NCI-H1105 treated with DMSO at 0.1 percent for 48 hours (cell line): ENCODE measurements around the gene UGT1A3.

ENCODE experiments used
- DNase-seq: peaks from one replicate; lab custom pipeline; 2025; lab: John Stamatoyannopoulos, UW

UGT1A3 gene

DNA sequence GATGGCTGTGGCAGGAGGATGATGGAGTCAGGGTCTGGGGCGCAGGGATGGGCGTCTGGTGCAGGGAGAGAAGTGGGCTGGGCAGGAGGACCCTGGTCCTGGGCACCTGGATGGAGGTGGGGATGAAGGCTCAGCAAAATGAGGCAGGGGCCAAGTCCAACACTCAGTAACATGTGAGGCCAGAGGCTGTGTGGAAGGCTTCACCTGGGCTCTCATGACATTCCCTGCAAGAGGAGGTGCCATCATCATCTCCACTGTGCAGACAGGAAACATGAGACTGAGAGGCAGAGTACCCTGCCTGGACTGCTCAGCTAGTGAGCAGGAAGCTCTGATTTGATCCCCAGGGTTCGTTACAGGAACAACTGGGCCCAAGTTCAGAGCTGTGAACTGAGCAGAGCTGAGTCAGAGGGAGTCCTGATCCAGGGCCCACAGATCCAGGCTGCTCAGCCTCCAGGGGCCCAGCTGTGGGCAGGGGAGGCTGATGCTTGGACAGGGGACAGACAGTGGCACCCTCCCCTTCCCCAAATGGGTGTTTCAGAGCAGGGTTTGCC, 88.6 kb downstream of the UGT1A3 start:
- DNase-seq: no peak

DNA sequence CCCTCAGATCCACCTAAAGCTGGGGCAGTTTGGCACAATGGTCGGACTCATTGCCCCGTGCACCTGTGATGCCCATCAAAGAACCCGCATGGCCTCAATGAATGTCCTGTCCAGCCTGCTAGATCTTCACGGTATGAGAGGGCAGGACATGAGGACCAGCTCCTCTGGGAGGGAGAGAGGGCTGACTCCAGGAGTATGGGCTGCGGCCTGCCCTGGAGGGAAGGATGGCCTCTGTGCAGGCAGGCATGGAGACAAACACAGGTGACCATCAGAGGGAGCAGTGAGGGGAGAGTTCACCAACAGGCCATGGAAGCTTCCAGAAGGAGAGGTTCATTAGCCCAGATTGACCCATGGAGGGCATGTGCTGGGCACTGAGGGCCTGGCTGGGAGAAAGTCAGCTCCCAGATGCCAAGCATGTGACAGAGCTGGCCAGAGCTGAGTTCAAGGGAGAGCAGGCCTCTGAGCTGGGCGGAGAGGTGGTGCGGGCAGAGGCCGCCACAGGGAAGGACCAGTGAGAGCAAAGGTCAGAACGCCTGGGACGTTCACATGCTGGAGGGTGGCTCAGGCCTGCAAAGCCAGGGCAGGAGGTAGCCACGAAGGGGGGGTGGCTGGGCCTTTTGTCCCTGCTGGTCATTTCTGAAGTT, 89.3 kb downstream of the UGT1A3 start:
- no peak for DNase-seq

DNA sequence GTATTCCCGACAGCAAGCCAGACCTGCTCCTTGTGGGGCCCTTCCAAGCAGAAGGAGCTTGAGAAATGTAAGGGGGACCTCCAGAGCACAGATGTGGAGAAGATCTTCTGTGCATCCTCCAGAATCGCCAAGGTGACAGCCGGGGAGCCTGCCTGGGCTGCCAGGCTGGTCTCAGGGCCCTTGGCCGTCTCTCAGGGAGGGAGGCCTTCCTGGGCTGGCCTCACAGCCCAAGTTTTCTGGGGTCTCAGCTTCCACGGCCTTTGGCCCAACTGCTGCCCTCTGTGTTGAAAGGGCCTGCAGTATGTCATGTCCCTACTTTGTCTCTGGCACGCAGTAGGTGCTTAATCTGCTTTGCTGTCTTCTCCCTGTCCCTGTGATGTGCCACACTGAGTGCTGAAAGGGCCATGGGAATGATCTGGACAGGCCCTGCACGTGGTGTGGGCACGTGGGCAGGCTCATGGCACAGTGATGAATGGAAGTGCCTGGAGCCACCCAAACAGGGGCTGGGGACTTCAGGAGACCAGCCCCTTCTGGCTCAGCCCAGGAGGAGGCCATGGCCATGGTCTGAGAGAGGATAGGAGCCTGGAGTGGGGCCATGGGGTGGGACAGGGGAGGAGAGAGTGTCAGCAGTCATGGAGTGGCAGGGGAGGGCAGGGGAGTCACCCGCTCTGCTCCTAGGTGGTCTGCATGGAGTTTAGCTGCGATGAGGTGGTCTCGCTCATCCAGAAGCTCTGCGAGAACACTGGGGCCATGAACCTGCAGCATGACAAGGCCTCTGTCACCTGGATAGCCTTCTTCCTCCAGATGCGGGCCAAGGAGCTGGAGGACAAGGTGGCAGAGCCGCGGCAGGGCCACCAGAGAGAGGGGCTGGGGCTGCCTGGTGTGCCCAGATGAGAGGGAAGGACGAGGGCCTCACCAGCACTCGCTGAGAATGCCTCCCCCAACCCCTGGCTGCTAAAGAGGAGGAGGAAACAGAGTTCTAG, 90.1 kb downstream of the UGT1A3 start:
- no peak for DNase-seq

DNA sequence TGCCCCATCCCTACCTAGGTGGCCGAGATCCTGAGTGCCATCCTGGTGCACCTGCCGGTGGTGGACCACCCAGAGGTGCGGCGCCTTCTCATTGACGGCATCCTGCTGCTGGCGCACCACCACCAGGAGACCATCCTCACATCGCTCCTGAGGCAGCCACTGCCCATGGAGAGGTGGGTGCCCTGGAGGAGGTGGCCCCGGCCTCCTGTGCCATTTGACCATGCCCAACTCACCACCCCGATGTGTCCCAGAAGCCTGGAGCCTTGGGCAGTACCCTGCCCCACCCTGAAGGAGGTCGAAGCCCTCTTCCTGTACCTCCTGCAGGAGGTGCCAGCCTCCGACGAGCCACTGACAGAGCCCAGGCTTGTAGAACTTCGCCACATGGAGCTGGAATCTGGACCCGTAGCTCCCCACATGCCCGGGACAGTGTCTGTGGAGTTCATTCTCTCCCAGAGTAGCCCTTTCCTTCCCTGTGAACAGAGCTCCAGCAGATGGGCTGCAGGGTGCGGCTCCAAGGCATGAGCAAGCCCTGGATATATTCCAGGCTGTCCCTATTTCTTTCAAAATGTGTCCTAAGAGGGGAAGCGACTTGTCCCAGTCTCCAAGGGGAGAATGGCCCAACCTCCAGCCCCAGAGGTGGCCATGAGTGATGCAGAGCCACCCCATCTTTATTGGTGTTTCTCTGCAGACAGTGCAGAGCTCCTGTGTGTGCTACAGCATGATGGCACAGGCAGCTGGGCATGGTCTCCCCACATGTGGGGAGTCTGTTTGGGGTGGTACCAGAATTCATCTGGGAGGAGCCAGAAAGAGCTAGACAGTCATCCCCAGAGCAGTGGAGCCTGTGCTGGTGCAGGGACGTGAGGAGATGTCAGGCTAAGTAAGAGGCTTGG, 91.3 kb downstream of the UGT1A3 start:
- DNase-seq: no peak

DNA sequence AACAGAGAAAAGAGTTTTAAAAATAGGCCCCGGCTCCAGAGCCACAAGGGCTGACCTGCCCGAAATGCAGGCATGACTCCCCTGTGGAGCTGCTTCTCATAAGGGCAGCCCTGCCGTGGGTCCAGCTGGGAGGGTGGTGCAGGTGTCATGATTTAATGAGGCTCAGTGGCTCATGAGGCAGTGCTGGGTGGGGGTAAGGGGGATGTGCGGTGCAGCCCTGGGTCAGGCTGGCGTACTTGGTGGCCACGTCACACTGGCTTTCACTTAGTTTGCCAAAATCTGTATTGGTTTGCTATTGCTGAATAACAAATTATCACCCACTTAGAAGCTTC, 91.9 kb downstream of the UGT1A3 start:
- no peak for DNase-seq

DNA sequence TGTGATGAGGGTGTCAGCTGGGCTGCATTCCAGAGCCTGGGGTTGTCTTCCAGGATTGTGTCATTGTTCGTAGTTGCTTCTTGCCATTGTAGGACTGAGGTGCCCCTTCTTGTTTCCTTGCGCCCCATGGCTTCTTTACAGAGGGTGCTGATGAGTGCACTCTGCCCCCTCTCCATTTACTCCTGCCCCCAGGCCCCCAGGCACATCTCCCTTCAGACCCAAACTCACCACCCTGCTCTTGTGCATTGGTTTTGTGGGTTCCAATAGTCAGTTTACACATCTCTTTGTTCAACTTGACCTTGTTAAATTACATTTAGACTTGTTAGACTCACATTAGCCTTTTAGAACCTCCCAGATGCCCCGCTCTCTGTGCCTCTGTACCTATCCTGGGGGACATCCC, 92.4 kb downstream of the UGT1A3 start:
- no peak for DNase-seq

DNA sequence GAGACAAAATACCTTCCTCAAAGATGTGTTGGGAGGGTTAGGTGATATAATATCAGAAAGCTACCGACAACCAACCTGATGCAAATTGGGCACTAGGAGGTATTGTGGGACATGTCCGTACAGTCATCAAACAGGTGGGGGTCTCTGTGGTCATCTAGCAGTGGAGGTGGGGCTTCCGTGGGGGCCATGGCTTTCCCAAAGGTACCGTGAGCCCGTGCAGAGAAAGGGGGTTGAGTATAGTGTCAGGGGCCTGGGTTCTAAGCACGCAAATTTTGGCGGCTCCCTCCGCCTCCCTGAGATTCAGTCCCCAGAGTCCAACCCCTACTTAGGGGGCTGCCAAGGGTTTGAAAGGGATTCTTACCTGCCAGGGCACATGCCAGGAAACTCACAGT, 92.9 kb downstream of the UGT1A3 start:
- DNase-seq: no peak

DNA sequence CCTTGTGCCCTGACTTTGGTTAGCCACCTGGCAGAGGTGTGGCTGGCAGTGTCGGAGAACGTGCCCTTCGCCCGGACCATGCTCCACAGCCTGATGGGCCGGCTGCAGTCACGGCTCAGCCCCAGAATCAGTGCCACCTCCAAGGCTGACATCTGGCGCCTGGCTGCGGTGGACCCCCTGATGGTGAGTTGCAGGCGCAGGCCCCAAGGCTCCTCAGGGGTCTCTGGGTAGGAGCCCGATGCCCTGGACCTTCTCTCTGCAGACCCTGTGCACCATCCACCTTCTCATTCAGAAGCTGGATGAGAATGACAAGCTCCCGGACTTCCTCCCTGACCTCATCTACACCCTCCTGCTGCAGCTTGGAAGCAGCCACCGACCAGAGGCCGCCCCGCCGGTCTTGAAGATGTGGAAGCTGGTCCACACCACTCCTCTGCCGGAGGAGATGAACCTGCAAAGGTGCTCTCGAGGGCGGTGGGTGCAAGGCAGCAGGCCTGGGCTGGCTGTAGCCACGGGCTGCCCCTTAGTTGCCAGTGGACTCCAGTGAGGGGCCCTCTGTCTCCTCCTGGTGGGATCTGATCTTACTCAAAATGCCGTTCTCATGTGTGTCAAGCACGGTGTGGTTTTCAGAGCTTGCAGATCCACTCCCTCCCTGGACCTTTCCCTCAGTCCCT, 93.4 kb downstream of the UGT1A3 start:
- no peak for DNase-seq
